Right atrium auricular region (tissue), 2 donors: ENCODE data around the gene MBD3. TPM values are rescaled to one million over a fixed set of nuclear protein-coding genes. Genes with fewer than 3 reads are reported as not detected.

ENCODE experiments used
- DNase-seq: peaks from one replicate; pipeline ENCODE4 v3.0.0-alpha.2; 2019; ENCODE audit warnings: low spot score
- H3K27ac ChIP-seq, 2 donors: fragments of 200-600 bp; sonication (generic); 1 replicate in 1 of 2; 2 replicates in 1 of 2; pipeline ENCODE4 v1.5.1; 2016 to 2019
- H3K27me3 ChIP-seq, 2 donors: fragments of 200-600 bp; sonication (generic); one replicate each; pipeline versions ENCODE4 v1.5.1 to v1.6.0; 2017 to 2019
- H3K36me3 ChIP-seq: fragments of 200-600 bp; sonication (generic); one replicate; pipeline ENCODE4 v1.5.1; 2016
- H3K4me1 ChIP-seq, 2 donors: fragments of 200-600 bp; sonication (generic); one replicate each; pipeline versions ENCODE4 v1.5.1 to v1.6.0; 2017 to 2019
- H3K4me3 ChIP-seq, 2 donors: fragments of 200-600 bp; sonication (generic); 1 replicate in 1 of 2; 2 replicates in 1 of 2; pipeline ENCODE4 v1.5.1; 2017 to 2019; ENCODE audit warnings: mild to moderate bottlenecking in 1 of 2, moderate library complexity in 1 of 2
- H3K9me3 ChIP-seq, 2 donors: fragments of 200-600 bp; sonication (generic); one replicate each; pipeline ENCODE4 v1.5.1; 2019
- total RNA-seq, 2 donors: library from RNA; depleted of rRNA; stranded (reverse); fragments of >200 nt; gene quantifications; one replicate each; pipeline ENCODE4 v1.1.0, GENCODE V29; 2016
- TF ChIP-seq, protein P1 (sequence below), 2 donors: fragments of 200-600 bp; sonication (generic); IDR thresholded peaks; one replicate each; pipeline ENCODE4 v1.5.1; 2019; ENCODE audit warnings: antibody characterized with exemption in 2 of 2

Gene MBD3
- total RNA-seq, 2 donors from 2014 or later: 64.3 to 86.8 TPM

DNA sequence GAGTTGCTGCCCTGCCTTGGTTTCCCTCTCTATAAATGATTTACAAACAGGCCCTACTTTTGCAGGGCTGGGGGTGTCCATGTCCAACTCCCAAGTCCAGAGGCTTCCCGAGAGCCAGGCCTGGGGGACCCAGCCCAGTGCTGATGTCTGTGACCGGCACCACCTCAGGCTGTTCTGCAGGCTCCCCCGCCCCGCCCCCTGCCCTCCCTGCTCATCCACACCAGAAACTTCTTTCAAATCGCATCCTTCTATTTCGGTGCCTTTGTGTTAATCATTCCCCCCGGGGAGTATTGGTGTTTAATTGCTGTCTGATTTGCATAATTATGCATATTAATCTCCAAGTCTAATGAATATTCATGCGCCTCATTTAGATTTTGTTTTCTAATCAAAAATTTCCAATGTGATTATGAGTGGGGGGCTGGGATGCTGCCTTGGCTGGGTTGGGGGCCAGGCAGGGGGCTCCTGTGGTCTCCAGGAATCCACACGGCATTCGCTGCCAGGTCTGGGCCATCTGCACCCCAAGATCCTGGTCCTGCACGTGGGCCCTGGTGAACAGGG is 40.7 kb upstream of the MBD3 start:
- Histone ChIP-seq H3K9me3 (no peaks in the 10 kb centered on the region), H3K27me3 (no peaks in the 10 kb centered on the region), H3K36me3 (no peaks in the 10 kb centered on the region), H3K4me1 (no peaks in the 10 kb centered on the region), H3K4me3 (no peak overlapping the region), H3K27ac (no peak overlapping the region)
- DNase-seq: no peak
- TF ChIP-seq, protein P1, sequence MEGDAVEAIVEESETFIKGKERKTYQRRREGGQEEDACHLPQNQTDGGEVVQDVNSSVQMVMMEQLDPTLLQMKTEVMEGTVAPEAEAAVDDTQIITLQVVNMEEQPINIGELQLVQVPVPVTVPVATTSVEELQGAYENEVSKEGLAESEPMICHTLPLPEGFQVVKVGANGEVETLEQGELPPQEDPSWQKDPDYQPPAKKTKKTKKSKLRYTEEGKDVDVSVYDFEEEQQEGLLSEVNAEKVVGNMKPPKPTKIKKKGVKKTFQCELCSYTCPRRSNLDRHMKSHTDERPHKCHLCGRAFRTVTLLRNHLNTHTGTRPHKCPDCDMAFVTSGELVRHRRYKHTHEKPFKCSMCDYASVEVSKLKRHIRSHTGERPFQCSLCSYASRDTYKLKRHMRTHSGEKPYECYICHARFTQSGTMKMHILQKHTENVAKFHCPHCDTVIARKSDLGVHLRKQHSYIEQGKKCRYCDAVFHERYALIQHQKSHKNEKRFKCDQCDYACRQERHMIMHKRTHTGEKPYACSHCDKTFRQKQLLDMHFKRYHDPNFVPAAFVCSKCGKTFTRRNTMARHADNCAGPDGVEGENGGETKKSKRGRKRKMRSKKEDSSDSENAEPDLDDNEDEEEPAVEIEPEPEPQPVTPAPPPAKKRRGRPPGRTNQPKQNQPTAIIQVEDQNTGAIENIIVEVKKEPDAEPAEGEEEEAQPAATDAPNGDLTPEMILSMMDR (IDR thresholded peaks at IDR 0.05): no peak

GRCh38 chr19:1632462-1633268 is 40.0 kb upstream of the MBD3 start:
- no peaks in the 10 kb centered on the region for H3K9me3 ChIP-seq
- no peak for DNase-seq
- no peaks in the 10 kb centered on the region for H3K27me3 ChIP-seq
- no peaks in the 10 kb centered on the region for H3K36me3 ChIP-seq
- H3K27ac ChIP-seq: no peak overlapping the region
- H3K4me1 ChIP-seq: no peaks in the 10 kb centered on the region
- no peak overlapping the region for H3K4me3 ChIP-seq
- TF ChIP-seq, protein P1 (IDR thresholded peaks at IDR 0.05): no peak

GRCh38 chr19:1631557-1632100 is 39.0 kb upstream of the MBD3 start:
- Histone ChIP-seq H3K4me3 (no peak overlapping the region), H3K4me1 (no peaks in the 10 kb centered on the region), H3K27me3 (no peaks in the 10 kb centered on the region), H3K36me3 (no peaks in the 10 kb centered on the region), H3K27ac (no peak overlapping the region), H3K9me3 (no peaks in the 10 kb centered on the region)
- DNase-seq: no peak
- TF ChIP-seq, protein P1 (IDR thresholded peaks at IDR 0.05): no peak

DNA sequence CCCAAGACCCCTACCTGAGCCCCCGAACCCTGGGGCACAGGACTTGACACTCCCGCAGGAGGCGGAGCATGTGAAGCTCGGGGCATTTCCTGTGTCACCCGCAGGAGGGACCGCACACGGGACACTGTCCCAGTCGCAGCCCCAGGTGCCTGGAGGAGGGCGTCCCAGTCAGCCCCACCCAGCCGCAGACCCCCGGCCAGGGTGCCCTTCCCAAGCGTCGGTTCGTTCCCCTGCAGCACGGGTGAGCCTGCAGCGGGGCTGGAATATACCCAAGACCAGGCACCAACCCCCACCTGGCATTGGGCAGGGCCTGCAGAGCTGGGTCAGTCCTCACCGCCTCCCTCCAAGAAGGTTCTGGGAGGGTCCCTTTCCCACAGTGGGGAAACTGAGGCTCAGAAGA is 38.1 kb upstream of the MBD3 start:
- DNase-seq: no peak
- H3K4me3 ChIP-seq: no peak overlapping the region
- H3K27ac ChIP-seq: no peak overlapping the region
- H3K4me1 ChIP-seq: no peaks in the 10 kb centered on the region
- no peaks in the 10 kb centered on the region for H3K36me3 ChIP-seq
- H3K27me3 ChIP-seq: no peaks in the 10 kb centered on the region
- no peaks in the 10 kb centered on the region for H3K9me3 ChIP-seq
- TF ChIP-seq, protein P1 (IDR thresholded peaks at IDR 0.05): no peak

DNA sequence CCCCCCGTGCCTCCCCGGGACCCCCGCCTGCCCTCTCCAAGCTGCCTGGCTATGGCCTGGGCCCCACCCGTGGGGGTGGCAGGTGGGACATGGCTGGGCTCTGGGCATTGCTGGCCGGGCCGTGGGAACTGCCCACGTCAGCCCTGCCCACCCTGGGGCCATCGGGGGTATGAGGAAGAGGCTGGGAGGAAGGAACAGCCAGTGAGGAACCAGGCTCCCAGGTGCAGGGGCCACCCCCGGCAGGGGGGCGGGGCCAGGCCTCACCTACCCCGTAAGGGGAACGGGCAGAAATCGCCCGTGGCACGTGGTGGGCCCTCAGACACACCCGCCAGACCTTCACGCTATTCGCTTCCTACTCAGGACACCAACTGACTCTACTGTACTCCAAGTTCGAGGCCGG is 37.3 kb upstream of the MBD3 start:
- DNase-seq: no peak
- Histone ChIP-seq H3K27ac (no peak overlapping the region), H3K9me3 (no peaks in the 10 kb centered on the region), H3K4me3 (no peak overlapping the region), H3K36me3 (no peaks in the 10 kb centered on the region), H3K4me1 (no peaks in the 10 kb centered on the region), H3K27me3 (no peaks in the 10 kb centered on the region)
- TF ChIP-seq, protein P1 (IDR thresholded peaks at IDR 0.05): no peak
